IPS DF 19.7 (cell line): Measurements from ENCODE around the gene MED15.
"Not testable (repeated sequence)": the region's sequence is repeated elsewhere in the genome, so short reads cannot be mapped to it uniquely, and the experiment has no call there.

Experiments used
- DNase-seq: peaks from one replicate; pipeline ENCODE4 v3.0.0-alpha.2; 2013; ENCODE audit warnings: low read depth, low spot score

The MED15 gene, protein sequence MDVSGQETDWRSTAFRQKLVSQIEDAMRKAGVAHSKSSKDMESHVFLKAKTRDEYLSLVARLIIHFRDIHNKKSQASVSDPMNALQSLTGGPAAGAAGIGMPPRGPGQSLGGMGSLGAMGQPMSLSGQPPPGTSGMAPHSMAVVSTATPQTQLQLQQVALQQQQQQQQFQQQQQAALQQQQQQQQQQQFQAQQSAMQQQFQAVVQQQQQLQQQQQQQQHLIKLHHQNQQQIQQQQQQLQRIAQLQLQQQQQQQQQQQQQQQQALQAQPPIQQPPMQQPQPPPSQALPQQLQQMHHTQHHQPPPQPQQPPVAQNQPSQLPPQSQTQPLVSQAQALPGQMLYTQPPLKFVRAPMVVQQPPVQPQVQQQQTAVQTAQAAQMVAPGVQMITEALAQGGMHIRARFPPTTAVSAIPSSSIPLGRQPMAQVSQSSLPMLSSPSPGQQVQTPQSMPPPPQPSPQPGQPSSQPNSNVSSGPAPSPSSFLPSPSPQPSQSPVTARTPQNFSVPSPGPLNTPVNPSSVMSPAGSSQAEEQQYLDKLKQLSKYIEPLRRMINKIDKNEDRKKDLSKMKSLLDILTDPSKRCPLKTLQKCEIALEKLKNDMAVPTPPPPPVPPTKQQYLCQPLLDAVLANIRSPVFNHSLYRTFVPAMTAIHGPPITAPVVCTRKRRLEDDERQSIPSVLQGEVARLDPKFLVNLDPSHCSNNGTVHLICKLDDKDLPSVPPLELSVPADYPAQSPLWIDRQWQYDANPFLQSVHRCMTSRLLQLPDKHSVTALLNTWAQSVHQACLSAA

DNA sequence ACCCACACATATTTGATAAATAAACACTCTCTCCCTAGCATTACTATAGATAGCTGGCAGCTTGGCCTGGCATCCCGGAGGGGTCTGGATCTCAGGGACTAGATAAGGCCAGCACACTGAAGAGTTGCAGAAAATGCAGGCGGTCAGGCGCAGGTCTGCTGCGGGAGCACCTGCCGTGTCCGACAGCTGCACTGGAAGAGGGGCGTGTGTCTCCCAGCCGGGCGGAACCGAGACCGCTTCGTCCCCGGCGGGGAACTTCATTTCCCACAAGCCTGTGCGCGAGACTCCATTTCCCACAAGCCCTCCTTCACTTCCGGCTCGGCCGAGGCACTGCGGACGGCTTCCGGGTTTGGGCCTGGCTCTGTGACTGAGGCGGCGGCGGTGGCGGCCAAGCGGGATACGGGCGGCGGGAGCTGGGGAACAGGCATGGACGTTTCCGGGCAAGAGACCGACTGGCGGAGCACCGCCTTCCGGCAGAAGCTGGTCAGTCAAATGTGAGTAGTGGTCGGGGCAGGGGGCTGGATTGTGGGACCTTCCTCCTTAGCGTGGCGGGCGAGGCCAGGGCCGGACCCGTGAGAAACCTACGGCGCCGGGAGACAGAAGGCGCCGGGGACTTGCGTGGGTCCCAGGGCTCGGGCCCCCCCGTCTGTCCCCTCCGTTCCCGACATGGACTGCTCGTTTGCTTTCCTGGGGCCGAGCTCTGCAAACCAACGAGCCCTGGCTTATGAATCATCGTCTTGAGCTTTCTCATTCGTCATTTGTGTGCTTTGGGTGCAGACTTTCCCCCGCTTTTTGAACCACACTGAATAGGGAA, at the start of gene MED15:
MED15 (plus strand) TSS at position 358 of the 814 bp plus-strand sequence; CDS start at position 427, 69 bp downstream.
- peak; percentile 80 for DNase-seq

GRCh38 chr22:20458530-20459151, 48.8 kb upstream of the MED15 start:
- no peak for DNase-seq

- no peak for DNase-seq
These were observed 48.3 kb upstream of the MED15 start for GRCh38 chr22:20459152-20459542.

GRCh38 chr22:20459862-20460261, 47.5 kb upstream of the MED15 start:
- DNase-seq = no peak

GRCh38 chr22:20463324-20464095, 43.9 kb upstream of the MED15 start:
- no peak for DNase-seq

DNA sequence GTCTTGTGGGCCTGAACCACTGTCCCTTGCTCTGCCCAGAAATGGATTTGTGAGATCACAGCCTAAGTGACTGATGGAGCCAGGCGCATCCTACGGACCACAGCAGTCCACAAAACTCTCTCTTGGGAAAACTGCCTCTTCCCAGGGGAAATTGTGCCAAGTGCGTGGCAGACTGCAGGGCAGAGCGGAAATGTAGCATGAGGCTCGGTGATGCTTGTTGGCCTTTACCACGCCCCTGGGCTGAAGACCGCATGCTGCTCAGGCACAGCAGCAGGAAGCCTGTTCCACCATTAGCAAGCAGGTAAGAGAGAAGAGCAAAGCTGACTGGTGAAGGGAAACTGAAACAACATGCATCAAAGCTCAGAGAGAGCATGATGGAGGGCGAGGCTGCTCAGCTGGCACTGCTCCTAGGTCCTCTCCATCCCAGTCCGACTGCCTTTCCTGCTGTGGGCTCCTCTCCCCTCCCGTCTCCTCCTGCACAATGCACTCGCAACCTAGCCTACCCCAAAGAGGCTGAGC, 43.3 kb upstream of the MED15 start:
- DNase-seq = no peak

DNA sequence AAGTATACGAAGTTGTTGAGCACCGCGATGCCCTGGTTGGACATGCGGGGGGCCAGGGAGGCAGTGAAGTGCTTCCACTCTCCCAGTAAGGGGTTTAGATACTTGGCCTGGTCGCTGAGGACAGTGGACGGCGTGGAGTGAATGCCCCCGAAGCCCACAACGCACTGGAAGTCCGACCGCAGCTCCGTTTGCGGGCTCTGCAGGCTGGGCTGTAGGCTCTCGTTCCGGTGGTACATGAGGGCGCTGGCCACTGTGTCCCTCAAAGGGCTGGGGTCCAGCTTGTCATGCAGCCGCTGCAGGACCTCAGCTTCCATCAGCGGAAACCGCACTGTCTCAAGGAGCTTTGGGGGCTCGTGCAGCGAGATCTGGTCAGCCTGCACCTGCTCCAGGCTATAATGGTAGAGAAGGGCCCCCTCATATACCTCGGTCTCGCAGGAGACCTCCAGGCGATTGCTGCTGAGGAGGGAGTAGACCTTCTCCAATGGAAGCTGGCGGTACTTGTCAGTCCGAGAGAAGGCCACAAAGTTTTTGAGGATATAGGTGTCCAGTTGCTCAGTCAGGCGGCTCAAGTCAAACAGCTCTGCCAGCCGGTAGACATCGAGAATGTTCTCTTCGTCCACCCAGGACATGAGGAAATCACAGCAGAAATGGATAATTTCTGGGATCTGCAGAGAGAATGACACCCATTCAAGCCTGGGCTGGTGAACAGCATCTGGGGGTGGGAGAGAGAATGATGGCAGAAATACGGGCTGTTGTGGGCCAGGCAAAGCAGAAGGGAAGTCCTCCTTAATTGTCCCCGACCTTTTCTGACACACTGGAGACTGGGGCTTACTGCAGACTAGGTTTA, 42.3 kb upstream of the MED15 start:
- no peak for DNase-seq

DNA sequence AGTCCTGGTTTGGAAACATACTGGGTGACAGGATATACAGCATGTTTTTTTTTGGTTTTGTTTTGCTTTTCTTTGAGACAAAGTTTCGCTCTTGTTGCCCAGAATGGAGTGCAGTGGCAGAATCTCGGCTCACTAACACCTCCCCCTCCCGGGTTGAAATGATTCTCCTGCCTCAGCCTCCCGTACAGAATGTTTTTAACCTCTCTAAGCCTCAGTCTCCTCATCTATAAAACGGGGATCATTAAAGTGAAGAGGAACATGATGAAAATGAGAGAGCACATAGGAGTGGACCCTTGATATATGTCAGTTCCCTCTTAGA, 41.7 kb upstream of the MED15 start:
- no peak for DNase-seq

DNA sequence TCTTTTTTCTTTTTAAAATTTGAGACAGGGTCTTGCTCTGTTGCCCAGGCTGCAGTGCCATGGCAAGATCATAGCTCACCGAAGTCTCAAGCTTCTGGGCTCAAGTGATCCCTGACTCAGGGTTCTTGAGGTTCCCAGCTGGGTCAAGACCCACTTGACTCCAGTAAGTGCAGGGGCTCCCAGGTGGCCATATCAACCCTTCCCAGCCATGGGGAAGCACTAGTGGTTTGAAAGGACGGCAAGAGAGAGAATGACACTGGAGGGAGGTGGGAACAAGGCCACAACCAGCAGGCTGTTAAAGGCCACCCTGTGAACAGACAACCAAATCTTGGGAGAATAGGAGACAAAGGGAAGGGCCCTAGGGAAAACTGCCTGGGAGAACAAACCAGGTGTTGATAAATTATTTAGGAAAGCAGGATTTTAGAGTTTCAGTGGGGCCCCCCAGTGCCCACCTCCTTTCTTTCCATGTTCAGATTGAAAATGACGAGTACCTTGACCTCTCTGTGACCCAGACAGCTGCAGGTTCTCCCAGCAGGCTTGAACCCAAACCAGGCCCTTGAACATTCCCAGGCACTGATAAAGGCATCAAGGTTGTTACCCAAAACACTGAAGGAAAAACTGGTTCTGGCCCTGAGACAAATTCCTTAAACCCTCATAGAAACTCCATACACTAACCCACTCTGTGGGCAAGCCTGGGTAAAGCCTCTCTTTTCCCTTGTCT, 40.6 kb upstream of the MED15 start:
- DNase-seq = no peak

DNA sequence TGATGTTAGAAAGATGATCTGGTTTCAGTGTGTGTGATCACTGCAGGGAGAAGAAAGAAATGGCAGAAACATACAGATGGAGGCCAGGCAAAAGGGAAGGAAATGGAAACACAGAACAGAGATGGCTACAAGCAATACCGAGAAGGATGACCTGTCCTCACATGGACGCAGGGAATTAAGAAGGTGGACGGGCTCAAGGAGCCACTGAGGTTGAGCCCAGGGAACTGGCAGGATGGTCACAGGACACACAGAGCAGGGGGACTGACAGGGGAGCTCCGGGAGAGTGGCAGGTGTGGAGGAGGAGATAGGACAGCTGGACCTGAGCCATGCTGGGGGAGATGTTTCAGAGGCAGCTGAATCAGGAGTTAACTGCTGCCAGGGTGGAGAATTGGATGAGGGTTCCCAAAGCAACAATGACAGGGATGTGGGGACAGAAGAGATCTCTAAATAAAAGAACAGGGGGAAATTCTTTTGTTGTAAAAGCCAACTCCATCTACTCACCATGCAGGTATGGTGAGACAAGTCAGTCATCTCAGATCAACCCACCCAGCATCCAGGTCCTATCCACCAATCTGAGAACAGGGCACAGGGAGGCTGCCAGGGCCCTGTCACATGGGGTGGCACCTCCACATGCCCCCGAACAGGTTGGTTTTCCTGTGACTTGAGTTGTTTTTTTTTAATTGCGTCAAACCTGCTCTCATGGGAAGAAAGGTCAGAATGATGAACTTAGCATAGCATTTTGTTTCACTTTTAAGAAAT, 38.1 kb upstream of the MED15 start:
- no peak for DNase-seq

GRCh38 chr22:20470525-20470924, 36.9 kb upstream of the MED15 start:
- not testable (repeated sequence) for DNase-seq

DNA sequence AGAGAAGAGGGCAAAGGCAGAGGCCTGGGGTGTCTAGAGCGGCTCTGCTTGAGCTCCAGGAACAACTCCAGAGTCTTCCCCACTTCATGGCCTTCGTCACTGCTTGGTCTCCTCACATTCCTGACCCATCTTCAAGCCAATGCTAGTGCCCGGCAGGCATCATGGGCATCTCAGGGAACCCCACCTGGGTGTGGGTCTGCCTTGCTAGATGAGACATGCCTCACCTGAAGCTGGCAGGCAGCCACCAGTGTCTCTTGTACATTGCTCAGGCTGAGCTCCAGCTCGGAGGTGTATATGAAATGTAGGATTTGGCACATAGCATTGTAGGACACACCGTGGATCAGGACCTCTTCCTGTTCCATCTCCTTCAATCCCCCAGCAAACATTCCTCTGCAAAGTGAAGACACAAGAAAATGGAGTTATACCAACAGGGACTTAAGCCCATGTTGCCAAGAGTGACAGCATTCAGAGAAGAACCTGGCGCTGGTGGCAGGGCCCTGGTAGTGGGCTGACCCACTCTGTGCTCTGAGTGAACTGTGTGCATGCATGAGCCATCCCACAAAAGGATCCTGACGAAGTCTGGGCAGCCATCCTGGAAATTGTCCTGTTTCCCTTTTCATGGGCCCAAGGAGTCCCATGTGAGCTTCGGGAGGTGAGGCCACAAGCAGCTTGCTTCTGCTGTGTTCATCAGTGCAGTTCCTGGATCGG, 36.1 kb upstream of the MED15 start:
- DNase-seq = no peak

DNA sequence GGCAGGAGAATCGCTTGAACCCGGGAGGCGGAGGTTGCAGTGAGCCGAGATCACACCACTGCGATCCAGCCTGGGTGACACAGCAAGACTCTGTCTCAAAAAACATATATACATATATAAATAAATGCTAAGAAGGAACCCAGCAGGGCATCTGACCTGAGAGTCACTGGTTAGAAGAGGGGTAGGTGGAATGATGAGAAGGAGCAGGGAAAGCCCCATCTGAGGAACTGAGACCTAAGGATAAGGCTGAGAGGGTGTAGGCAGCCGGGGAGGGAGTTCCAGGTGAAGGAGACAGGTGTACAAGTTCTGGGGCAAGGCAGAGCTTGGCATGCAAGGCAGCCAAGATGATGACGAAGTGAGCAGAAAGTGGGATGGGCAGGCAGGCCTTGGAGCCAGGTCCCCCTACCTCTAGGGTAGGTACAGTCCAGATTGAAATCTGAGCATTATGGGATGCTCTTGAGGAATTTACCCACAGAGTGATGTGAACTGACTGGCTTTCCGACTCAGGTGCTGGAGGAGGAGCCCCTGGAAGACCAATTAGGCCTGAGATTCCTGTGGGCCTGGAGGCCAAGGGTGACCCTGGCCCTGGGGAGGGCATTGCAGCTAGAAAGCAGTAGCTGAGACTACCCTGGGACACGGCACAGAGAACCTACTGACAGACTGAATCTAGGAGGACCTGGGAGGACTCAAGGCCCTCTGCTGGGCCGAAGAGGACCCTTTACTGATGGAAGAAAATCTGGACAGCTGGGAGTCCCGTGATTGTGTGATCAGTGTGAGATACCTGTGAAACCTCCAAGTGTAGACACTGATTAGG, 34.6 kb upstream of the MED15 start:
- no peak for DNase-seq

DNA sequence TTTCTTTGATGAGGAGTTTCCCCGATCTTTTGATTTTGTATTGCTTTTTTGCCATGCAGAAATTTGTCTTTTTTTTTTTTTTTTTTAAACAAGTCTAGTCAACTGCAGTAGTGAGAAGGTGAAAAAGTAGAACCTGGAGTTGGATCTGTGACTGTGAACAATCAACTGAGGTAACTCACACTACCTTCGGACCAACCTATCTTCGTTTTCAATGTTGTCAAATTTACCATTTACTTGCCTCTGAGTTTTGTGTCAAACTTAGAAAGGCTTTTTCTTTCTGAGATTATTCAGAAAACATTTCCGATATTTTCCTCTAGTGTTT, 32.3 kb upstream of the MED15 start:
- no peak for DNase-seq

DNA sequence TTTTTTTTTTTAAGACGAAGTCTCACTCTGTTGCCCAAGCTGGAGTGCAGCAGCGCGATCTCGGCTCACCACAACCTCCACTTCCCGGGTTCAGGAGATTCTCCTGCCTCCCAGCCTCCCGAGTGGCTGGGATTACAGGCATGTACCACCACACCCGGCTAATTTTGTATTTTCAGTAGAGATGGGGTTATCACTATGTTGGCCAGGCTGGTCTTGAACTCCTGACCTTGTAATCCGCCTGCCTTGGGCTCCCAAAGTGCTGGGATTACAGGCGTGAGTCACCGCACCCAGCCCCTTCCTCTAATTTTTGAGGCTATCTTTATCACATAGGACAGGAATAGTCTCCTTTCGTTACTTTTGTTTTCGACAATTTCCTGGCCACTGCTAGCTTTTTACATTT, 31.8 kb upstream of the MED15 start:
- not testable (repeated sequence) for DNase-seq

DNA sequence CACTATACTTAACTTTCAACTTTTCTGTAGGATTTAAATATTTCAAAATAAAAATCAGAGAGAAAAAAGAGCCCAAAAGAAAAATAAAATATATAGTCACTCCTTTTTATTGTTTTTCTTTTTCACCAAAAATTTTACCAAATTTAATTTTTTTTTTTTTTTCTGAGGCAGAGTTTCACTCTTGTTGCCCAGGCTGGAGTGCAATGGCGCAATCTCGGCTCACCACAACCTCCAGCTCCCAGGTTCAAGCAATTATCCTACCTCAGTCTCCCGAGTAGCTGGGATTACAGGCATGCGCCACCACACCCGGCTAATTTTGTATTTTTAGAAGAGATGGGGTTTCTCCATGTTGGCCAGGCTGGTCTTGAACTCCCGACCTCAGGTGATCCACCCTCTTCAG, 29.4 kb upstream of the MED15 start:
- not testable (repeated sequence) for DNase-seq

GRCh38 chr22:20479612-20480196, 27.7 kb upstream of the MED15 start:
- no peak for DNase-seq
